Femur (tissue), 1 donor: Measurements from ENCODE around the gene POSTN.
"Not testable (repeated sequence)": the region's sequence is repeated elsewhere in the genome, so short reads cannot be mapped to it uniquely, and the experiment has no call there.

Experiments
- DNase-seq: peaks from one replicate; pipeline ENCODE4 v3.0.0-alpha.2; 2017

The POSTN gene

GRCh38 chr13:37596805-37597204, 1.8 kb downstream of the POSTN start:
- no peak for DNase-seq

- DNase-seq = no peak
Observed at GRCh38 chr13:37595162-37595561, 3.4 kb downstream of the POSTN start.

GRCh38 chr13:37594550-37594949, 4.0 kb downstream of the POSTN start:
- DNase-seq = no peak

GRCh38 chr13:37589381-37589780, 9.2 kb downstream of the POSTN start:
- DNase-seq = not testable (repeated sequence)

- no peak for DNase-seq
Observed at GRCh38 chr13:37587236-37587635, 11.3 kb downstream of the POSTN start.

GRCh38 chr13:37586164-37586563, 12.4 kb downstream of the POSTN start:
- DNase-seq = no peak

- no peak for DNase-seq
Observed at GRCh38 chr13:37585541-37585940, 13.0 kb downstream of the POSTN start.

DNA sequence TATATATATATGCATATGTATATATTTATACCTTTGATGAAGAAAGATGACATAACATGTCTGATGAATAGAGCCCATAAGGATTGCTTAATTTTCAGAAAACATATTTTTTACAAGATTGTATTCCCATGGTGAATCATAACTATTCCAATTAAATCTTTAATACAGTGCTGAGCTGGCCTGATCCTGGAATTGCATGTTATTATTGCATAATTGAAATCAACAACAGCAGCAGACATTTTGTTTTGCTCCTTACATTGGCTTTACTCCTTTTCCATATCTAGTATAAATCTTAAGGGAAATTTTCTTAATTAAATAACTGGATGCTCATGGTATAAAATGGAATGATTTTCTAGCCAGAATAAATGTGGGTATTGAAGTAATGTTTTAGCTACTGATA, 22.0 kb downstream of the POSTN start:
- DNase-seq = no peak

DNA sequence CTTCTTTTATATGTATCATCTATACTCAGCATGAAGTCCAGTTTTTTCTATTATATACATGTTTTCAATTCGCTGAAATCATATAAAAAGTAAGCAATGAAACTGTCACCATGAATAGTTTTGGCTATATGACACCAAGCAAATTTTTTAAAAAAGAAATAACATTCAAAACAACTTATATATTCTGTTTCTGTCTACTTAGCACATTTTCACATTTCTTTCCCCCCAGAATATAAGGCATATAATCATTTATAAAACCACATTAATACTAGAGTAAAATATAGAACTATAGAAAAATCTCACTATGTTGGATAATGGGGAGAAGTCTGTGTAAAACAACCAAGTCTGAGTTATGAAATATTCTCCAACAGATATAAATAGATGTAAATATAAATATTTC, 33.1 kb downstream of the POSTN start:
- DNase-seq = no peak

DNA sequence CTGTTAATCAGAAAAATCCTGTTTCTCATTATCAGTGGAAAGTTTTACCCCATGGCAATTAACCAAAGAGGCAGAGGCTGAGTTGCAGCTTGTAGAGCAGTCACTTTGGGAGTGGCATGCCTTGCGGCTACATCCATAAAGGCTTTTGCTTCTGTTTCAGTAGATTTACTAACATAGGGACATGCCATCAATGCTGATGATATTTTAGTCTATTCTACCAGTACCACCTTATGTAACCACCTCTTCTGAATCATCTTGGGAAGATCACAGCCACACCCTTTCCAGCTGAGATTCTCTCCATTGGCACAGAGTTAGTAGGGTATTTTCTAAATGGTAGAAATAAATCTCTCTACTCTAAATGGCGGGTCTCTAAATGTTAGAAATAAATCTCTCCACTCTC, 37.5 kb downstream of the POSTN start:
- DNase-seq = no peak

- DNase-seq = no peak
Observed at GRCh38 chr13:37560526-37560925, 38.0 kb downstream of the POSTN start.

DNA sequence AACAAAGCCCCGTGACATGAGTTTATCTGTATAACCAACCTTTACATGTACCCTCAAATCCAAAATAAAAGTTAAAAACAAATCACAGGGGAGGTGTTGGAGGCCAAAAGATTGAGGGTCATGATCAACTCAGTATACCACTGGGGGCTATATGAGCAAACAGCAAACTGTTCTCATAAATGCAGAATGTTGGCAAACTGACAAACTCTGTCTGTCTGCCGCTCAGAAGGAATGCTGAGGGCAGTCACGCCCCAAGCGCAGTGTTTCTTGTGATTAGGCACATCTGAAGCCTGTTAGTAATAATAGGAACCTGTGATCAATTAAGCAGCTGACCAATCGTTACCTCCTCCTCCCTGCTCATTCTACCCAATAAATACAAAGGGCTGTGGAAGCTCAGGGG, 39.8 kb downstream of the POSTN start:
- not testable (repeated sequence) for DNase-seq

DNA sequence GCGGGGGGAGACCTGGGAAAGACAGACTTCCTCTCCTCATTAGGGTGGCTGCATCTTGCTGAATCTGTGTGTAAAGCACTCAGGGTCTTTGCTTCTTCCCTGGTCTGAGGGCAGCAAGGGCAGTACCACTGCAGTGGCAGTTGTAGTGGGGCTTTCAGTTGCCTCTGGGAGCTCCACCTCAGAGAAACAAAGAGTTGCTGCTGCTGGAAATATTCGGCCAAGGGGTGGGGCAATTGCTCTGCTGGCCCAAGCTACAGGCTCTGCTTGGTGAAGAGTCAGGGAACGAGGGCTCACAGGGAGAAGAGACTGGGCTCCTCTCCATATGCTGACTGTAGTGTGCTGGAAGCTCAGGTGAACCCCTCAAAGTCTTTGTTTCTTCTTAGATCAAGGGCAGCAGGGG, 52.5 kb downstream of the POSTN start:
- DNase-seq = no peak

- no peak for DNase-seq
Observed at GRCh38 chr13:37544995-37545394, 53.6 kb downstream of the POSTN start.

DNA sequence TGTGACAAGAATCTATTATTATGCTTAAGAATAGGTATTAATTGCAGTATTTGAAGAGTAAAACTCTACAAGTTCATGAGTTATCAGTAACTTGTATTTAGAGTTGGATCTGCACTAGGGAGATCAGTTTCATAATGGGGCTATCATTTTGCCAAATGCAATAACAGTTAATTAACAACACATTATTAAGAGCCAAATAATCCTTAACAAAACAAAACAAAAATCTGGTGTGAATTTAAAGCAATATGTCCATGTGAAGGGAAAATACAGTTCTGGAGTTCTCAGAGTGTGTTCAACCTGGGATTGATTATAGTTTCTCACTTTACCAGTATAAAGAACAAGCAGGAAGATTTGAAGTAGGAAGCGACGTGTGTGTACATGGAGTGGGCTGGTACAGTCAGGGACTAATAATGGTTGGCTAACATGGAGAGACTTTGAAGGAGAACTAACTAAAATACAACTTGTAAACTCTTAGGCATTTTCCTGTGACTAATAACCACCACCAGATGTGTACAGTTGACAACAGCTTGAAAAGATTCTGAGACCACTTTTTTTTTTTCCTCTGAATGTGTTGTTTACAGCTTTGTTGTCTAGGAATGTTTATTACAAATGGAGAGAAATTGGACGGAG, 58.5 kb downstream of the POSTN start:
- no peak for DNase-seq

GRCh38 chr13:37539170-37539569, 59.4 kb downstream of the POSTN start:
- DNase-seq = no peak

DNA sequence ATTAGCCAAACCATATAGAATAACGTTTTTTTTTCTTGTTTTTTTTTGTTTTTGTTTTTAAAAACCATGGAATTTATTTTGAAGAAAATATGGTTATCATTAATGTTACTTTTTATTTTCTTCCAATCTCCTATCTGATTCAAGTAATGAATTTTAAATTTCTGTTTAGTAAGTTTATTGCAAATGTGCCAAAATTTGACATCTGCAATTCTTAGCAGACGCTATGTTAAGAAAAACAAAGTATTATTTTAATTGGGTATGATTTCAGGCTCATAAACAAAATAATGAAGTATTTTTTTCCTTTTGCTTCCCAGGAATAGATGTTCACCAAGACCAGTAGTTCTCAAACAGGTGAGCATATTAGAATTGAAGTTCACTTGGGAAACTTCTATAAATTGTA, 63.1 kb downstream of the POSTN start:
- DNase-seq = no peak

GRCh38 chr13:37534676-37535075, 63.9 kb downstream of the POSTN start:
- no peak for DNase-seq

DNA sequence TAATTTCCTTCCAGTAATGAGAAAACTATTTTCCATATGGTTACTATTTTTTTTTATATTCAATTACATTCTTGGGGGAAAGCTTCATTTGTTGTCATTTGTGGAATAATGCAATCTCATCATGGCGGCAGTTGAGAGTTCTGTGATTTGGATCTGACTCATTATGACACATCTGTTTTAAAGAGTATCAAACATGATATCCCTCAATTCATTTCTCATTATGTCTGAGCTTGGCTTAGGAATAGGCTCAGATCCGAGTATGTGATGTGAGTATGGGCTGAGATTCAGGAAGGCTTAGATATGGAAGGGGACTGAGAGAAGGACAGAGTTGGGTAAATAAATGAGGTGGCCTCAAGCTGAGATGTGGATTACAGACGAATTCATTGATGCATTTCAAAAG, 64.4 kb downstream of the POSTN start:
- no peak for DNase-seq

- DNase-seq = no peak
Observed at GRCh38 chr13:37531049-37531448, 67.5 kb downstream of the POSTN start.

- peak; percentile 58 for DNase-seq
Observed at GRCh38 chr13:37529751-37530385, 68.7 kb downstream of the POSTN start.

DNA sequence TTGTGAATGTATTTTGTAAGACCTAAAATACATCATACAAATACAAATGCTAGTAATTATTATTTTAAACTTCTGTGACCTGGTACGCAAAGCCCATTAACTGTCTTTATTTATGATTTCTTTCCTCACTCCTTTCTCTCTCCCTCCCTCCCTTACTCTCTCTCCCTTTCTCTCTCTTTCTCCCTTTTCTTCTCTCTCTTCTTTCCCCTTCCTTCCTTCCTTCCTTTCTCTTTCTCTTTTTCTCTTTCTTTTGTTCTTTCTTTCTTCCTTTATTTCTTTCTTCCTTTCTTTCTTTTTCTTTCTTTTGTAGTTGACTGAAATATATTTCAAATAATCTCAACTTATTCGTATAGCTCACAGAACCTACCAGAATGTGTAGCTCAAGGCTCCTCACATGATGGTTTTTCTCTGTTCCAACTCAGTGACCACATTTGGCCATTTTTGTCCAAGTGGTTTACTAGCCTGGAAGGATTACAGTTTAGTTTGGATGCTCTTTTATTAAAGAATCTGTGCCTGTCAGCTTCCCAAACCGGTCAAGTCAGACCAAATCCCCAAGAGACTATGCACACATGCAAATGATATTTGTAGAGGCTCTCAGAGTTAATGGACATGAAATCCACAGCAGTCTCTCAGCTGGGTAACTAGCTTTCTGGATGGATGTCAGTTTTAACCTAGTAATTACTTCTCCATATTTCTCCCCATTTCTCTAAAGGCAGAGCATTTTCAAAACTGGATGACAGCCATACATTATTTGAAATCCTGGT, 71.7 kb downstream of the POSTN start:
- DNase-seq = peak; percentile 77

DNA sequence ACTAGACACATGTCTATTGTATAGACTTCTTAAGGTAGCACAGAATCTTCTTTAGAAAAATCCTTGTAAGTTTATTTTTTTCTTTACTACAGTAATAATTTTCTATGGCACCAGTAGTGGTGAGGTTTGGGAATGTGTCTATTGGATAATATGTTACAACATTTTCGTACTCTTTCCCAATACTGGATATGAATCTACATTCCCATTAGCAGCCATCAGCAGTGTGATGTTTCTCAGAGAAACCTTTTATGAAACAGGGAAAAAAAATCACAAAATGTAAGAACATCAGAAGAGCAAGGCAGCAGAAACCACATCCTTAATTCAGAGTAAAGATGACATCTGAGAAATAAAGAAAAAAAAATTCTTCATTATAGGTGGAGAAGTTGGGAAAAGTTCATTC, 83.3 kb downstream of the POSTN start:
- DNase-seq = no peak
